Posterior vena cava (tissue), 2 donors: ENCODE results near the gene TROAP. TPM values are rescaled to one million over a fixed set of nuclear protein-coding genes. Genes with fewer than 3 reads are reported as not detected.

ENCODE experiments used
- total RNA-seq, 2 donors: library from RNA; stranded (reverse); fragmentation: NEBNext Ultra II Directional; extraction: Animal tissue kit (Norgen Biotek cat#: 25700); gene quantifications; one replicate each; pipeline ENCODE4 v1.2.1, GENCODE V29; 2021
- donor health status: DM: yes; HTN: yes; CAD: no.
- donor health status: DM: yes; HTN: yes; CAD: no.

Gene TROAP
- total RNA-seq, 2 donors from 2014 or later: 0.10 to 0.60 TPM

Other genes starting within 250 kb of the TROAP start
- 1 to 10 TPM in 1 of 2 donors, under 1 TPM in 1; 0.93 to 2.7 TPM for gene DHH, start 228.5 kb upstream of the TROAP start, total RNA-seq
- 10 to 100 TPM; 37.7 to 40.8 TPM for gene LMBR1L, start 212.4 kb upstream of the TROAP start, total RNA-seq
- gene TUBA1B, start 191.9 kb upstream of the TROAP start, total RNA-seq: 100 to 1,000 TPM; 763 to 783 TPM
- 100 to 1,000 TPM; 240 to 247 TPM for gene TUBA1A, start 134.2 kb upstream of the TROAP start, total RNA-seq
- 100 to 1,000 TPM; 172 to 219 TPM for gene TUBA1C, start 58.2 kb upstream of the TROAP start, total RNA-seq
- gene PRPH, start 28.1 kb upstream of the TROAP start, total RNA-seq: under 1 TPM; 0.32 to 0.67 TPM
- gene C1QL4, start 13.9 kb downstream of the TROAP start, total RNA-seq: not detected
- under 1 TPM in 1 of 2 donors, not detected in 1; 0.05 TPM for gene DNAJC22, start 23.6 kb downstream of the TROAP start, total RNA-seq
- gene SPATS2, start 44.2 kb downstream of the TROAP start, total RNA-seq: 10 to 100 TPM; 12.1 to 14.8 TPM
- under 1 TPM; 0.10 to 0.28 TPM for gene KCNH3, start 215.8 kb downstream of the TROAP start, total RNA-seq
- gene MCRS1, start 244.9 kb downstream of the TROAP start, total RNA-seq: 10 to 100 TPM; 37.3 to 38.1 TPM